MV-4-11 (cell line): ENCODE results near the gene ING5.
A peak's percentile ranks its signal among the peaks of the same experiment; 100 is the strongest.

Experiments
- DNase-seq: peaks from one replicate; lab custom pipeline; 2025; lab: John Stamatoyannopoulos, UW

The ING5 gene

DNA sequence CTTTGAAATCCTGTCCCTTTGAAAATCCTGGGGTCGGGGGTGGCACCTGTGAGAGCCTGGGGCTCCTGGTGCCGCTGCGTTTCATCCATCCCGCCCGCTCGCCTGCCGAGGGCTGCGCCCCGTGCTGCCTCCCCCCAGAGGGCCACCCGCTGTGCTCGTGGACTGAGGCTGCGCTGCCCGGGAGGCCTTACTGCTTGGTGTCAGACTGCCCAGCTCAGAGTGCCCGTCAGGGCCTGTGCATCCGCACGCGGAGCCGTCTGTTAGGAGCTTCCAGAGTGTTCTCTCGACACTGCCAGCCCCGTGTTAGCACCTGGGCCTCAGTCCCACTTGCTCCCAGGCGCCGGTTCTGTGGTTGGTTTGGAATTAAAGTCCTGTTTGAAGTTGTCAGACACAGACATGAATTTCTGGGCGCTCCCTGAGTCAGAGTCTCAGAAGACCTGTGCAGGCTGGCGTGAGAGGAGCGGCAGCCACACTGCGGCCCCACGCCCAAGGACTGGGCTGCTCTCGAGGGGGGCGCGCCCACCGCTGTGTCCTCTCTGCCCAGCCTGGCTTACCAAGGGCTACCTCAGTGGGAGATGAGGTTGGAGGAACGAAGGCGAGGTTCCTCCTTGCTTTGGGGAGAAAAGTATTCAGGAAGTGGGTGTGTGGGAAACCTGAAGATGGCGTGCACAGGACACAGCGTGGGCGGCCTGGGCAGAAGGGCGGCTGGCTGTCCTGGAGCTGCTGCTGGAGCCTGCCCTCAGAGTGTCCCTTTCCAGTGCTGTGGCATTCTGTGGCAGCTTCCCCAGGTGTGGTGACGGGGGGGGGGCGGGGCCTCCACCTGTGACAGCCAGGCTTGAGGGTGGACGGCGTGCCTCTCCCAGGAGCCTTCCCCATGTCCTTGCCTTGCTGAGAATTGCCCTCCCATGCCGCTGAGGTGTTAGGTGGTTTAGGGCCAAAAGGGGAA, 29.3 kb upstream of the ING5 start:
- no peak for DNase-seq

DNA sequence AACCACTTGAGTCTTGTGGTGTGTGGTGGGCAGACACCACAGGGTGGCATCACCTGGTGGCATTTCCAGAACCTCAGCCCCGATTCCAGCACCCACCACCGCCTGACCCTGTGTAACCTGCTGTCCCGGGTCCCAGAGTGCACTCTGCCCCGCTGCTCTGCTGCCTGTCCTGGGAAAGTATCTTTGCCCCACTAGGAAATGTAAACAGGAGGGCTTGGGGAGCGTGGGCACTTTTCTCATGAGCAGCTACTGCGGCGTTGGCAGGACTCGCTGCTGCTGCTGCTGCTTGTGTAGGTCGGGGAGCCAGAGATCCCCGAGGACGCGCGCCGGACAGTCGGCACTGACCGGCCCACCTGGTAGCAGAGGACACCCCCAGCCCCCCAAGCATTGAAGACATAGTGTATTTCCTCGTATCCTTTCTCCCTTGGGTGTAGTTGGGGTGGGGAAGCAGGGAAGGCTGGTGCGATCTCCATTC, 28.6 kb upstream of the ING5 start:
- DNase-seq = no peak

DNA sequence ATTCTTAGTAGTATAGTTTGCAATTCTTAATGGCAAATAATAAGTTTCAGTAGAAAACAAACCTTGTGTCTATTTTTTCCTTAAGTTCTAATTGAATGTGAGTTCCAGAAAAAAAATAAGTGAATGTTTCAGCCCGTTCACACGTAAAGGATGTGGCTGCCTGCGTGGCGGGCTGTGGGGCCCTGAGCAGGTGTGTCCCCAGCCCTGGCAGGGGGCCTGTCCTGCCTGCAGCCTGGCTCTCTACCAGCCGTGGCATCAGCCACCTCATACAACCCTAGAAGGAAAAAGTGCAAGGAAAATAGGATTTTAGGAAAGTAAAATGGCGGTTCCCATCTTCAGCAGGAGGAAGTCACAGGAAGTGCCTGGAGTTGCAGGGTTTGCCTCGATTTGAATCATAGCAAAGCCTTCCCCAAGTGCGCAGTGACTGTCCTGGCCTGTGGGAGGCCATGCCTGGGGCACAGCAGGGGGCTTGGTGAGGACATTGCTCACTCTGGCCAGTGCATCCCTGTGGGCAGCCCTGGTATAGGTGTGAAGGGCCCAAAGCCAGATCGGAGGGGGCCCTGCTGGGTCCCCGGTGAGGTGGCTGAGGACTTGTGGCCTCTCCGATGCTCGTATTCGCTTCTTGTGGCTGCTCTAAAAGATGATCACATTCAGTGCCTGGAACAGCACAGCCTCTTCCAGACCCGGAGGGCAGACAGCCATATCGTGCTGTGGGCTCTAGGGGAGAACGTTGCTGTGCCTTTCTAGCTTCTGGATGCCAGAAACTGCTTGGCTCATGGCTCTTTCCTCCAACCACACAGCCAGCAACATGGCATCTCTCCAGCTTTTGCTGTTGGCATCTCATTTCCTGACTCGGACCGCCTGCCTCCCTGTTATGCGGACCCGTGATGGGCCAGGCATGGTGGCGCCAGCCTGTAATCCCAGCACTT, 27.8 kb upstream of the ING5 start:
- DNase-seq = no peak

DNA sequence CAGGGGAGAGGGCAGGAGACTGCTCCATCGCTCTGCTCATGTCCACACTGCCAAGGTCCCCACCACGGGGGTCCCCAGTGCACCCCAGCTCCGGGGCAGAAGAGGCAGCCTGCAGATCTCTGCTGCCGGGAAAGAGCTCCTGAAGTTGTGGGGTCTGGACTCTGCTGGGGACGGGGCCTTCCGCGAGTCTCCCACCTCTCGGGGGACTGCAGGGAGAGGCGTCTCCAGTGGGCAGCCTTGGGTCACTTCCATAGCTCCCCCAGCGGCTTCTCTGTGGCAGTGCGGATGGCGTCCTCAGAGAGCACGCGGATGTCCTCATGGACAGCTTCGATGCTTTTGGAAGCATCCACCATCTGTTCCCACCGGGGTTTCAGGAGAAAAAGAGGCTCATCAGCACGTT, 26.0 kb upstream of the ING5 start:
- no peak for DNase-seq

DNA sequence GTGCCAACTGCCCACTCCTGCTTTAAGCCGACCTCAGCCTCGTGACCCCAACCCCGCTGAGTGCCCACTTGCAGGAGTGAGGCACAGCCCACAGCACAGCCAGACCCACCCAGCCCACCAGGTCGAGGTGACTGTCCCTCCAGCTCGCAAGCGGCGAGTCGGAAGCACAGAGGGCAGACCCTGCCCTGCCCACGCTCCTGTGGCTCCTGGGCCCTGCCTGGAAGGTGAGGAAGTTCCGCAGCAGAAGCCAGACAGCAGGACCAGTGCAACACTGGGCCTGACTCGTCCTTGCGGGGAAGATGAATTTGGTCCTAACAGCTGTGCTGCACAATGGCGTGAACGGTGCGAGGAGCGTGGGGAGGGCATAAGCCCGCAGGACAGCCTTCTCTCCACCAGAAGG, 25.2 kb upstream of the ING5 start:
- DNase-seq = no peak

DNA sequence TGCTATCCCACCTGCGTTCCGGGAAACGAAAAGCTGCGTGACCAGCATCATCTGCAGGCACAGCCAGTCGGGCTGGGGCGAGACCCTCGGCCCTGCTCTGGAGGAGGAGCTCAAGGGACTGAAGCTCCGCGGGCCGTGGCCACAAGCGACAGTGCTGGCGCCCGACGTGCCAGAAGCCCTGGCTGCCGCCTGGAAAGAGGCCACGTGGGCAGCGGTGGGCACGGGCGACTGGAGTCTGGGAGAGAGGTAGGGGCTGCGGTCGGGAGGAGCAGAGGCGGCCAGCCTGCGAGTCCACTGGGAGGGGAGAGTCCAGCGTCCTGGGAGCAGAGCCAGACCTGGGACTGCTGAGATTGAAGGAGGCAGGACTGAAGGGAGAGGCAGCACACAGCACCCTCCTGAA, 24.4 kb upstream of the ING5 start:
- no peak for DNase-seq

DNA sequence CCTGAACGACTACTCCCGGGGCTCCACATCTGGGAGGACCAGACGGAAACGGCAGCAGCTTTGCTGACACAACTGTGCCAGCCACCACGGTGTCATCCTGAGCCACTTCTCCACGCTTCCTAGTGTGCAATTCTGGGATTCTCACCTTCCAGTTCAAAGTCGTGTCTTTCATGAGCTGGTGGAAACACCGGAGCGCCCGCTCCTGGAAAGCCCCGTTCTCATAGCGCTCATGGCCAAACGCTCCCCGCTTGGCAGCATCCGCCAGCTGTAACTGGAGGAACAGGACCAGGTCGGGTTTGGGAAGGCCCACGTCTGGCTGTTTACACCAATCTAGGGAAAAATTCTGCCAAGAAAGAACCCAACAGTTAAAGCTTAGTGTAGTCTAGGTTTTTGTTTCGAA, 23.5 kb upstream of the ING5 start:
- DNase-seq = no peak

DNA sequence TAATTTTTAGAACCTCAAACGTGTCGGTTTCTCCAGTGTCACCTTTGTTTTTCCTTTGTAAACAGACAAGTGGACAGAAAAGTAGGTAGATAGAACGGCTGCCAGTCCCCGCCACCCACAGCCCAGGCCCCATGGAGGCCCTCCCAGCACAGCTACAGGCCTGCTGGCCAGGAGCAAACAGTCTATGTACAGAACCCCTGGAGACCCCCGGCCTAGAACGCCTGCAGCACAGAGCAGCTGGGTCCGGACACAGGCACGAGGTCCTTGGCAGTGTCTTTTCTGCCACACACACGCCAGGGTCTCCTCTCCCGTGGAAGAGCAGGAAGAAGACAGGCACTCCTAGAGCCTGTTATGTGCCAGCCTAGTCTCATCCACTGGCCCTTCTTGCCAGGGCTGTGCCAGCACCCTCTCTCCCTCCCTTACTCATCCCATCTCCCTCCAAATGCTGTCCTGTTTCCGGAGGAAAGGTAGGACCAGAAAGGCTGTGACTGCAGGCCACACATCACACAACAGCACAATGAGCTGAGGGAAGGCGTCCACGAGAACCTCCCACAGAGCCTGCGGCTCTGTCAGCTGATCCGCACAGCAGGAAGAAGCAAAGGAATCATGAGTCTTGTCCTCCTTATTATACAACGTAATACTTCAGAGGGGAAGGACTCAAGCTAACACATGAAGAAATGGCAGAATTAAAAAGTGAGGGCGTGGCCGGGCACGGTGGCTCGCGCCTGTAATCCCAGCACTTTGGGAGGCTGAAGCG, 22.9 kb upstream of the ING5 start:
- no peak for DNase-seq

DNA sequence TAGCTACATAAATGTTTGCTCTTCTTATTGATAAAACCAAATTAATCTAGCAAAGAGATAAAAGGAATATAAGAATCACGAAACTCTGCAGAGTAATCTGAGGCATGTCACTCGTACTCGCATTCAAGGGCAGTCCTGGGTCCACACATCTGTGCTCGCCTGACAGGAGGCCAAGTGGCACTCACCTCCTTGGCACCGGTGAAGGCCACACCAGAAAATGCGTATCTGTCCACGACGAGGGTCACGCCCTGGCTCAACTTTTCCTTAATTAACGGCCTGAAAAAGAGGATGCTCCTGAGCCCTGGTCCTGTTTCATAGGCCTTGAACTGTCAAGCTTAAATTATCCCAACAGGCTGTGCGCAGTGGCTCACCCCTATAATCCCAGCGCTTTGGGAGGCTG, 21.8 kb upstream of the ING5 start:
- no peak for DNase-seq

DNA sequence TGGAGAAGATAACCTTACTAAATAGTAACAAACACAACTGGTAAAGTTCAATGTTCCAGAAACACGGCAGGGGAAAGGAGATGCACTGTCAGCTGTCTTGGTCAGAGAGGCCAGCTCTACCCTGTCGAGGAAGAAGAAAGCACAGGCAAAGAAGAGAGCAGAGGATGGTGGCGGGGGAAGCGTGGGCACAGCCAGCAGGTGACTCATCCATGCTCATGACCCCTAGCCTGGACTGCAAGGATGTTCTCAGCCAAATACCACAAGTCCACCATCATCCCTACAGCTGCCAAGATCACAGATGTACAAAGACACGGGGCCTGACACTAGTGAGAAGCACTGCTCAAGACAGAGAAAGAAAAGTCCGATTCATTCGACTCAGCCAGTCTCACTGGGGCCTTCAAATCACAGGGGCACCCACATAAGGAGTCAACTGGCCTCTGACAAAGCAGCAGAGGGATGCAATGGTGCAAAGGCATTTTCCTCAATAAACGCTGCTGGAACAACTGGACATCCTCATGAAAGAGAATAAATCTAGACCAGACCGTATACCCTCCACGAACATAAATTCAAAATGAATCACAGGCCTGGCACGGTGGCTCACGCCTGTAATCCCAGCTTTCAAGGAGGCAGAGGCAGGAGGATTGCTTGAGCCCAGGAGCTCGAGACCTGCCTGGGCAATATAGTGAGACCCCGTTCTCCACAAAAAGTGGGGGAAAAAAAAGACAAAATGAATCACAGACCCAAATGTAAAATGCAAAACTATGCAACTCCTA, 20.8 kb upstream of the ING5 start:
- DNase-seq = peak; percentile 20

DNA sequence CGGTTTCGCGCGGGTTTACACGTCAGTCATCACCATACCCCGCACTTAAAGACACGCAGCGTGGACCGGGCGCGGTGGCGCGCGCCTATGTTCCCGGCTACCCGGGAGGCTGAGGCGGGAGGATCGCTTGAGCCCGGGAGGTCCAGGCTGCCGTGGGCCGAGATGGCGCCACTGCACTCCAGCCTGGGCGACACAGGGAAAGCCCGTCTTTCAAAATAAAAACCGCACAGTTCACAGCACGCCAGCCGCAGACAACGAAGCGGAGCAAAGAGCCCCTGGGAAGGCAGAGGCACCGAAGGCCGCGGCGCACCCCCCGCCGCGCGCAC, 15.6 kb upstream of the ING5 start:
- no peak for DNase-seq

DNA sequence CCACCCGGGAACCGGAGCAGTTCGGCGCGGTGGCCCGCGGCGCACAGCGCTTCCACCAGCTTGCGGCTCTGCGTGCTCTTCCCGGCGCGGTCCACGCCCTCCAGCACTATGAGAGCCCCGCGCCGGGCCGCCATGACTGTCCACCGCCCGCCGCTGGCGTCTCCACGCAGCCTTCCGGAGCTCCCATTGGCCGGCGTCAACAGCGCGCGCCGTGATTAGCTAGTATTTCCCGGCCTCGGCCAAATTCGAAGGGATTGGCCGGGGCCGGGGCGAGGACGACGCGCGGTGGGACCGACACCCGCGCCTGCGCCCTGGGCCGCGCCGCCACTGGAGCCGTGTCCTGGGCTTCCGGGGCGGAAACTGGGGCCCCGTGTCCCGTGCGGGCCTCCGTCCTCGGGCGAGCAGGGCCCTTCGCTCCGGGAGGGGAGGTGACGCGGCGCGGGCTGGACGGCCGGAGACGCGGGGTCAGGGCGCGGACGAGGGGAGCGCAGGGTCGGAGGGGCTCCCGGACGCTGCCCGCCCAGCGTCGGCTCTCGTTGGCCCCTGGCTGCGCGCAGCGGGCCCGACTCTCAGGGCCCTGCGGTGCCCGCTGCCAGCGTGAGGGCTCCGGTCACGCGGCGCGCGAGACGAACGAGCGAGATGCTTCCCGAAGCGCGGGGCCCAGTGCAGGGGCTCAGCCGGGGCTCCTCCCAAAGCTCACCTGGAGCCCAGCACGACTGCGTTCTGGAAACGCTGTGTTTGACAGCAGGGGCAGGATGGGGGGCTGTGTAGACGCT, 15.0 kb upstream of the ING5 start, which contains the start of gene DTYMK:
Gene DTYMK (minus strand): TSS at position 166 of the 776 bp plus-strand sequence. CDS start 32 bp downstream, at position 134.
- peak; percentile 93 for DNase-seq

DNA sequence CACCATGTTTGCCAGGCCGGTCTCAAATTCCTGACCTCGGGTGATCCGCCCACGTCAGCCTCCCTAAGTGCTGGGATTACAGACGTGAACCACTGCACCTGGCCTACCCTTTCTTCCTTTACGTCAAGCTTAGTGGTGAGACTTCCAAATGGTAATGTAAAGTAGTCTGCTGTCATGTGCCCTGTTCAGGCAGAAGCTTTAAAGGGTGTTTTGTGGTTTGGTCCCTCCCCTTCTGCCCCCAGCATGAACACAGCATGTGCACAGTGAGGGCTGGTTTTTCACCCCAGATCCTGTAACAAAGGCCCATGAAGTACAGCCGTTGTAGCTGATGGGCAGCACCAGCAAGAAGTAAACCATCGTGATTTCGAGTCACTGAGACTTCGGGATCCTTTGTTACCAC, 12.5 kb upstream of the ING5 start:
- no peak for DNase-seq

DNA sequence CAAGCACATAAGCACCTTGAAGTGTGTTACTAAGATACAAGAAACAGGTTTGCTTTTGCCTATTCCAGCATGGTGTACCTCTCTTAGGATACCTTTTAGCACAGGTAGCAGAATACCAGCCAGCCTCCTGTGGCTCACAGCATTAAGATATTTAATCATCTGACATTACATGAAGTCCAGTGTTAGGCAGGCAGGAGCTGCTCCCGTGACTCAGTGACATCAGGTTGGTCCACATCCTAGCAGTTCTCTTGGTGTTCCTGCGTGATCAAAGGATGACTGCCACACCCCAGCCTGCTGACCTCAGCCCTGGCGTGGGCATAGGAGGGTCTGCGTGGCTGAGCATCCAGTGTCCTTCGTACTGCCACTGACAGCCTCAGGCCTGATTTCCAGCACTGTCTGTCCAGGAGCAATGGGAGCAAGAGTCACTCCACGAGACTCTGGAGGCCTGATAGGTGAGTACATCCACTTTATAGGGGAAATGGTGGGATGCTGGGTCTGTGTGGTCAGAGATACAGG, 11.6 kb upstream of the ING5 start:
- no peak for DNase-seq

DNA sequence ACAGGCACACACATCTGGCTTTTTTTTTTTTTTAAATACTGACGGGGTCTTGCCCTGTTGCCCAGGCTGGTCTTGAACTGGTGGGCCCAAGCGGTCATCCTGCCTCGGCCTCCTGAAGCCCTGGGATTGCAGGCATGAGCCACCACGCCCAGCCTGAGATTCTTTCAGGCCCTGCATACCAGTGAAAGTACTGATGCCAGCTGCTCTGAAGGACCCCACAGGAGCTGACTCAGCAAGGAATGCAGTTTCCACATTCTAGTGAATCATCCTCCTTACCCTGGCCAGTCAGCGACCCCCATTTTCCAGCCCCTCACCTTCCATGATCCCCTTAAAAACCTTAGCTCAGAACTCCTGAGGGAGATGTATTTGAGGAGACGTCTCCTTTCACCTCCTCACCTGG, 9.4 kb upstream of the ING5 start:
- no peak for DNase-seq

DNA sequence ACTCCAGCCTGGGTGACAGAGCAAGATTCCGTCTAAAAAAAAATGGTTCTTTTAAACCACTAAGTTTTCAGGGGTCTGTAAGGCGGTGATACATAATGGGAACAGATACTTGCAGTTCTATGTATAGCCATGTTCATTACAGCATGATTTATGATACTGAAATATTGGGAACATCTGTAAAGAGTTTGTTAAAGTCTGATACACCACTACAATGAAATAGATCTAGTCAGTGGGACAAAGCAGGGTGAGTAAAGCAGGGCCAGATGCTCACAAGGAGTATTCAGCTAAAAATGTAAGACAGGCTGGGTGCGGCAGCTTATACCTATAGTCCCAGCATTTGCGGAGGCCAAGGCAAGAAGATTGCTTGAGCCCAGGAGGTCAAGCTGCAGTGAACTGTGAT, 6.2 kb upstream of the ING5 start:
- peak; percentile 36 for DNase-seq

DNA sequence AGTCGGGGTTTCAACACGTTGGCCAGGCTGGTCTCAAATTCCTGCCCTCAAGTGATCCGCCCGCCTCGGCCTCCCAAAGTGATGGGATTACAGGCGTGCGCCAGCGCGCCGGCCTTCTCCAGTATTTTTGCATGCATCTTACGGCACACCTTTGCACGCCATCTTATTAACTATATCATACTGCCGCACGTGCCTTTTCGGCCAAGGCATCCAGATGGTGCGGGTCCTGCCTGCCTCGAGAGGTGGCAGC, 765 bp upstream of the ING5 start:
- no peak for DNase-seq

DNA sequence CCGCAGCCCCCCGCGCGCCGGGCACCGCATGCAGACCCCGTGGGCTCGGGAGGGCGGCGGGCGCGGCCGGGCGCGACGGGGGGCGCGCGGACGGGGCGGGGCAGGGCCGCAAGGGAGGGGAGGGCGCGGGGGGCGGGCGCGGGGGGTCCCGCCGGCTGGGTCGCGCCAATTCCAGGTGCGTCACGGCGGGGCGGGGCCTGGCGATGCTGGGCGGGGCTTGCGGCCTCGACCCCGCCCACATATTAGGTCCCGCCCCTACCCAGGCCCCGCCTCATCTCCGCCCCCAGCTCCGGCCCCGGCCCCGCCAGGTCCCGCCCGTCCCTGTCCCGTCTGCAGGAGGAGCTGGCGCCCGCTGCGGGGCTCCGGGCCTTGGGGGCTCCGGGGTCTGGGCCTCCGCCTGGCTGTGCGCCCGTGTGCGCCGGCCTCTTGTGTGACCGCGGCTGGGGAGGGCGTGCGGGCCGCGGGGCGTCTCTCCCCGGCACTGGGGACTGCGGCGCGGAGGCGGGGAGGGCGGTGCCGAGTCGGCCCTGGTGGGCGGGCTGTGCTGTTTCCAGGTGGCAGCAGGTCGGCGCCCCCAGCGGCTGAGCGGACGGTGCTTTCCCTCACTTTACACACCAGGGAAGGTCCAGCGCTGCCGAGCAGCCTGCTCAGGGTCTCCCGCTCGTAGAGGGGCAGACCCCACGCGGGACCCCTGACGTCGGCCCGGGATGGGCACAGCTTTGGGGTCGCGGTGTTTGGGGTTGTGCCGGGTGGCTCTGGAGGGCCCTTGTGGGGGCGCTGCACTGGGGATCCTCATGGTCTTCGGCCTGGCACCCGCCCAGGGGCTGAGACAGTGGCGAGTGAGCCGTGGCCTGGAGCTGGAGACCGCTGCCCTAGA, 554 bp downstream of the ING5 start:
- peak; percentile 60 for DNase-seq

DNA sequence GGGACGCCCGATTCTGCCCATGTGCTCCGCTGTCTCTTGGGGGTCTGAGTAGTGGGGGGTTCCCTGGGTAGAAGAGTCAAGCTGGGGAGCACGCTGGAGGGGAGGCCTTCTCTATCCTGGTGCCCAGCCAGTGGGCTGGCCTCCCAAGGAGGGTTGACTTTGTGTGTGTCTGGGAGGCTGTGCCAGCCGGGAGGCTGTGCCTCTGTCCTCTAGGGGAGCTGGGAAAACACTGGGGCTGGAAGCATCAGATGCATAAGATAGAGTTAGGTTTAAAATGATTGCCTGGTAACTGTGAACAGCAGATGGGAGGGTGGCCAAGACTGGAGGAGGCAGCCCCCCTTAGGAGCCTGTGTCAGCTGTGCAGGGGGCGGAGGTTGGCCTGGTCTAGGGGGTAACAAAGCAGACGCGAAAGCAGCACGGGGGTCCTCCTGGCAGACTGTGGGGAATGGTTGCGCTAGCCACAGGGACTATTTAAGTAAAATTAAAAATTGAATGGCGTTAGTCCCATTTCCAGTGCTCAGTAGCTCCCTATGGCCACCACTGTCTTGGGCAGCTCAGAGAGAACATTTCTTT, 1.3 kb downstream of the ING5 start:
- DNase-seq = no peak
